ENCODE data around the gene EPB41L4B. TPM values are rescaled to one million over a fixed set of nuclear protein-coding genes. Genes with fewer than 3 reads are reported as not detected.

EPB41L4B gene
- total and polyA plus RNA-seq, 2 of the 13 experiments (the other 11 are each of a cell fraction or from before 2014, with no cell fraction given): 17.6 to 22.1 TPM

DNA sequence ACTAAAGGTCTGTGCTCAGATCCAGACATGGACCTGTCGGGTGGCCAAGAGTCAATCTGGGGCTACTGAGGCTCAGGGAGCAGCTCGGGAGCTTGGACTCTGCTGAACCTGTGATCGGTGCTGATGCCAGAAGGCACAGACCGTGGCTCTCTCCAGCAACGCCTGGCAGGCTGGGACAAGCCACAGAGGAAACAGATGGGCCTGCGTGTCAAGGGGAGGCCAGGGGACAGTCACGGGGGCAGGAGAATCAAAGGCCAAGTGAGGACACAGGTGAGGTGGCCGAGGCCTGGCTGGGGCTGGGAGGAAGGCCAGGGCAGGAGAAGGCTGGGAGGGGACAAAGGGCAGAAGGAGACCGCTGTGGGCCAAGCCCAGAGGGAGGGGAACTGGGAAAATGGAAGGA is 43.4 kb downstream of the EPB41L4B start (continued):
- TF ChIP-seq, protein P1, sequence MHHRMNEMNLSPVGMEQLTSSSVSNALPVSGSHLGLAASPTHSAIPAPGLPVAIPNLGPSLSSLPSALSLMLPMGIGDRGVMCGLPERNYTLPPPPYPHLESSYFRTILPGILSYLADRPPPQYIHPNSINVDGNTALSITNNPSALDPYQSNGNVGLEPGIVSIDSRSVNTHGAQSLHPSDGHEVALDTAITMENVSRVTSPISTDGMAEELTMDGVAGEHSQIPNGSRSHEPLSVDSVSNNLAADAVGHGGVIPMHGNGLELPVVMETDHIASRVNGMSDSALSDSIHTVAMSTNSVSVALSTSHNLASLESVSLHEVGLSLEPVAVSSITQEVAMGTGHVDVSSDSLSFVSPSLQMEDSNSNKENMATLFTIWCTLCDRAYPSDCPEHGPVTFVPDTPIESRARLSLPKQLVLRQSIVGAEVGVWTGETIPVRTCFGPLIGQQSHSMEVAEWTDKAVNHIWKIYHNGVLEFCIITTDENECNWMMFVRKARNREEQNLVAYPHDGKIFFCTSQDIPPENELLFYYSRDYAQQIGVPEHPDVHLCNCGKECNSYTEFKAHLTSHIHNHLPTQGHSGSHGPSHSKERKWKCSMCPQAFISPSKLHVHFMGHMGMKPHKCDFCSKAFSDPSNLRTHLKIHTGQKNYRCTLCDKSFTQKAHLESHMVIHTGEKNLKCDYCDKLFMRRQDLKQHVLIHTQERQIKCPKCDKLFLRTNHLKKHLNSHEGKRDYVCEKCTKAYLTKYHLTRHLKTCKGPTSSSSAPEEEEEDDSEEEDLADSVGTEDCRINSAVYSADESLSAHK (CRISPR knock-in tag; IDR thresholded peaks at IDR 0.05; ENCODE audit: borderline replicate concordance): no peak
- TF ChIP-seq KAT7 (CRISPR knock-in tag; IDR thresholded peaks at IDR 0.05; ENCODE audit: borderline replicate concordance) (no peak), ZNF350 (CRISPR knock-in tag; IDR thresholded peaks at IDR 0.05; ENCODE audit: borderline replicate concordance, low read depth) (peak; percentile 40; the same call in 1 of the 2 replicates), PTBP1 (IDR thresholded peaks at IDR 0.05; ENCODE audit: low read depth, low read length, poor library complexity, severe bottlenecking) (no peak), POGK (CRISPR knock-in tag; conservative IDR thresholded peaks at IDR 0.05) (0 out of 2 replicates have a peak, but pooled peaks have one; percentile 16), ZNF335 (CRISPR knock-in tag; IDR thresholded peaks at IDR 0.05) (no peak), CBX2 (IDR thresholded peaks at IDR 0.05; ENCODE audit: low read depth, low read length) (no peak), CBX2 (CRISPR knock-in tag; IDR thresholded peaks at IDR 0.05; ENCODE audit: low read depth) (no peak), ZNF598 (CRISPR knock-in tag; IDR thresholded peaks at IDR 0.05; ENCODE audit: borderline replicate concordance) (peak; percentile 79; the same call in 1 of the 2 replicates), ZFX (CRISPR knock-in tag; IDR thresholded peaks at IDR 0.05; ENCODE audit: low read depth) (peak; percentile 81), ZNF34 (CRISPR knock-in tag; IDR thresholded peaks at IDR 0.05; ENCODE audit: borderline replicate concordance) (no peak), PPARG (CRISPR knock-in tag; conservative IDR thresholded peaks at IDR 0.05) (no peak), ZNF557 (CRISPR knock-in tag; IDR thresholded peaks at IDR 0.05) (no peak), MTA1 (CRISPR knock-in tag; IDR thresholded peaks at IDR 0.05; ENCODE audit: borderline replicate concordance) (peak; percentile 73; the same call in 1 of the 2 replicates), ZNF619 (CRISPR knock-in tag; IDR thresholded peaks at IDR 0.05) (no peak), ZSCAN29 (CRISPR knock-in tag; conservative IDR thresholded peaks at IDR 0.05) (no peak), ZXDC (CRISPR knock-in tag; IDR thresholded peaks at IDR 0.05) (no peak), TFAP4 (IDR thresholded peaks at IDR 0.05; ENCODE audit: borderline replicate concordance, low read depth) (peak; percentile 78; the same call in 1 of the 2 replicates)
- TF ChIP-seq, protein P2, sequence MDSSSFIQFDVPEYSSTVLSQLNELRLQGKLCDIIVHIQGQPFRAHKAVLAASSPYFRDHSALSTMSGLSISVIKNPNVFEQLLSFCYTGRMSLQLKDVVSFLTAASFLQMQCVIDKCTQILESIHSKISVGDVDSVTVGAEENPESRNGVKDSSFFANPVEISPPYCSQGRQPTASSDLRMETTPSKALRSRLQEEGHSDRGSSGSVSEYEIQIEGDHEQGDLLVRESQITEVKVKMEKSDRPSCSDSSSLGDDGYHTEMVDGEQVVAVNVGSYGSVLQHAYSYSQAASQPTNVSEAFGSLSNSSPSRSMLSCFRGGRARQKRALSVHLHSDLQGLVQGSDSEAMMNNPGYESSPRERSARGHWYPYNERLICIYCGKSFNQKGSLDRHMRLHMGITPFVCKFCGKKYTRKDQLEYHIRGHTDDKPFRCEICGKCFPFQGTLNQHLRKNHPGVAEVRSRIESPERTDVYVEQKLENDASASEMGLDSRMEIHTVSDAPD (CRISPR knock-in tag; IDR thresholded peaks at IDR 0.05): no peak
- TF ChIP-seq, protein P3, sequence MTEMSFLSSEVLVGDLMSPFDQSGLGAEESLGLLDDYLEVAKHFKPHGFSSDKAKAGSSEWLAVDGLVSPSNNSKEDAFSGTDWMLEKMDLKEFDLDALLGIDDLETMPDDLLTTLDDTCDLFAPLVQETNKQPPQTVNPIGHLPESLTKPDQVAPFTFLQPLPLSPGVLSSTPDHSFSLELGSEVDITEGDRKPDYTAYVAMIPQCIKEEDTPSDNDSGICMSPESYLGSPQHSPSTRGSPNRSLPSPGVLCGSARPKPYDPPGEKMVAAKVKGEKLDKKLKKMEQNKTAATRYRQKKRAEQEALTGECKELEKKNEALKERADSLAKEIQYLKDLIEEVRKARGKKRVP (CRISPR knock-in tag; IDR thresholded peaks at IDR 0.05): no peak

Measured in HepG2 (cell line).